GM23248 (cell line): ENCODE results near the gene SPAG9. TPM values are rescaled to one million over a fixed set of nuclear protein-coding genes. Genes with fewer than 3 reads are reported as not detected.

Experiments
- DNase-seq: peaks from one replicate; pipeline ENCODE4 v3.0.0-alpha.2; 2015
- H2AFZ ChIP-seq: fragments of 200-600 bp; sonication (generic); 2 replicates; pipeline ENCODE4 v1.6.1; 2016; ENCODE audit warnings: antibody characterized with exemption
- H3F3A ChIP-seq: fragments of 200-600 bp; sonication (generic); 2 replicates; pipeline ENCODE4 v1.6.1; 2016; ENCODE audit warnings: mild to moderate bottlenecking, antibody characterized with exemption, mixed run types; ENCODE audit not compliant: insufficient read depth
- H3K27ac ChIP-seq: fragments of 200-600 bp; sonication (generic); 2 replicates; pipeline ENCODE4 v1.5.1; 2016; ENCODE audit warnings: mild to moderate bottlenecking
- H3K27me3 ChIP-seq: fragments of 200-600 bp; sonication (generic); replicated peaks from 2 replicates; pipeline ENCODE4 v1.6.1; 2016; ENCODE audit warnings: mild to moderate bottlenecking; ENCODE audit not compliant: insufficient read depth
- H3K36me3 ChIP-seq: fragments of 200-600 bp; sonication (generic); 2 replicates; pipeline ENCODE4 v1.6.1; 2016; ENCODE audit warnings: low read depth, mild to moderate bottlenecking
- H3K4me1 ChIP-seq: fragments of 200-600 bp; sonication (generic); 2 replicates; pipeline ENCODE4 v1.6.1; 2016; ENCODE audit warnings: mild to moderate bottlenecking; ENCODE audit not compliant: insufficient read depth
- H3K4me2 ChIP-seq: fragments of 200-600 bp; sonication (generic); one replicate; pipeline ENCODE4 v1.6.1; 2016; ENCODE audit warnings: mild to moderate bottlenecking; ENCODE audit not compliant: unreplicated experiment
- H3K4me3 ChIP-seq: fragments of 200-600 bp; sonication (generic); 2 replicates; pipeline ENCODE4 v1.5.1; 2016; ENCODE audit warnings: mild to moderate bottlenecking
- H3K79me2 ChIP-seq: fragments of 200-600 bp; sonication (generic); 2 replicates; pipeline ENCODE4 v1.6.1; 2016; ENCODE audit warnings: mild to moderate bottlenecking; ENCODE audit not compliant: insufficient read depth
- H3K9ac ChIP-seq: fragments of 200-600 bp; sonication (generic); 2 replicates; pipeline ENCODE4 v1.6.1; 2016; ENCODE audit warnings: mild to moderate bottlenecking
- H3K9me2 ChIP-seq: fragments of 200-600 bp; sonication (generic); 2 replicates; pipeline ENCODE4 v1.6.1; 2016; ENCODE audit warnings: mixed run types, mild to moderate bottlenecking, moderate library complexity; ENCODE audit not compliant: insufficient read depth
- H3K9me3 ChIP-seq: fragments of 200-600 bp; sonication (generic); one replicate; pipeline ENCODE4 v1.6.1; 2017; ENCODE audit warnings: low read depth
- H4K20me1 ChIP-seq: fragments of 200-600 bp; sonication (generic); 2 replicates; pipeline ENCODE4 v1.6.0; 2016; ENCODE audit not compliant: insufficient read depth
- EZH2 ChIP-seq: fragments of 200-600 bp; sonication (generic); IDR thresholded peaks from 2 replicates; pipeline ENCODE4 v1.6.1; 2018; ENCODE audit warnings: antibody characterized with exemption, mild to moderate bottlenecking; ENCODE audit not compliant: insufficient read depth, poor library complexity, severe bottlenecking
- EZH2phosphoT487 ChIP-seq: fragments of 200-600 bp; sonication (generic); IDR thresholded peaks from 2 replicates; pipeline ENCODE4 v1.6.1; 2018; ENCODE audit warnings: antibody characterized with exemption, moderate library complexity, mild to moderate bottlenecking, low read depth; ENCODE audit not compliant: insufficient read depth
- WGBS, 2 experiments: methylation state at CpG; one replicate each; pipeline ENCODE4 v1.1.6; 2015 to 2017; ENCODE audit warnings: low lambda C conversion rate in 2 of 2, low coverage in 1 of 2; ENCODE audit errors: missing lambda C conversion rate in 2 of 2; 5-methylcytosine and 5-hydroxymethylcytosine counted together
- in situ Hi-C: fragments of 300-500 bp; cut with MboI; formaldehyde crosslinking; loops from 2 replicates; pipeline ENCODE4 v1.15.0; 2020
- polyA plus RNA-seq: library from polyadenylated mRNA; unstranded; fragments of >200 nt; fragmentation: Nextera tagmentation; extraction: Ambion mirVana; gene quantifications from 2 replicates; pipeline ENCODE4 v1.2.1, GENCODE V29; 2016
- total RNA-seq: library from RNA; depleted of rRNA; stranded (reverse); fragments of >200 nt; shearing (Covaris generic); gene quantifications from 2 replicates; pipeline ENCODE4 v1.2.3, GENCODE V29; 2014

Gene SPAG9
- total and polyA plus RNA-seq, 2 experiments from 2014 or later: 21.5 to 58.8 TPM

GRCh38 chr17:50993544-50993943 lies 127.1 kb downstream of the SPAG9 start:
- TF ChIP-seq EZH2 (no peak), EZH2phosphoT487 (no peak)
- H3K36me3 ChIP-seq: peaks cover 66% of the 10 kb centered on the region

GRCh38 chr17:50989149-50989548 lies 131.5 kb downstream of the SPAG9 start:
- no peak overlapping the region for H3K9ac ChIP-seq
- H3K4me1 ChIP-seq: peaks cover 11% of the 10 kb centered on the region
- no peaks in the 10 kb centered on the region for H3K79me2 ChIP-seq
- peaks cover 24% of the 10 kb centered on the region for H3F3A ChIP-seq
- in situ Hi-C loops: no loop called here
- no peaks in the 10 kb centered on the region for H4K20me1 ChIP-seq
- H3K9me2 ChIP-seq: no peaks in the 10 kb centered on the region
- H3K9me3 ChIP-seq: no peaks in the 10 kb centered on the region
- H3K36me3 ChIP-seq: peaks cover 58% of the 10 kb centered on the region
- H3K4me3 ChIP-seq: no peak overlapping the region
- no peaks in the 10 kb centered on the region for H3K27me3 ChIP-seq
- DNase-seq: no peak
- no peak overlapping the region for H2AFZ ChIP-seq
- H3K4me2 ChIP-seq: no peak overlapping the region
- TF ChIP-seq EZH2 (no peak), EZH2phosphoT487 (no peak)
- no peak overlapping the region for H3K27ac ChIP-seq
- WGBS, 2 experiments: 96 to 97% methylated on average over 3 of the region's 3 CpGs

More at GRCh38 chr17:50993544-50993943, 127.1 kb downstream of the SPAG9 start:
- 52 to 66% methylated on average over 2 of the region's 2 CpGs for WGBS, 2 experiments
- Histone ChIP-seq H3K9me2 (no peaks in the 10 kb centered on the region), H3K27me3 (no peaks in the 10 kb centered on the region), H3K9me3 (no peaks in the 10 kb centered on the region), H2AFZ (no peak overlapping the region), H4K20me1 (no peaks in the 10 kb centered on the region), H3F3A (0 out of 2 replicates have a peak, but pooled peaks cover 2% of the 10 kb centered on the region), H3K4me2 (no peak overlapping the region), H3K4me1 (no peaks in the 10 kb centered on the region), H3K9ac (no peak overlapping the region), H3K4me3 (no peak overlapping the region), H3K27ac (no peak overlapping the region), H3K79me2 (no peaks in the 10 kb centered on the region)
- no peak for DNase-seq
- in situ Hi-C loops: no loop called here

GRCh38 chr17:50988427-50988826 lies 132.2 kb downstream of the SPAG9 start:
- Histone ChIP-seq H3K9me2 (no peaks in the 10 kb centered on the region), H3K9ac (no peak overlapping the region), H3K4me1 (peaks cover 11% of the 10 kb centered on the region), H3K4me2 (no peak overlapping the region), H3K27me3 (no peaks in the 10 kb centered on the region), H4K20me1 (no peaks in the 10 kb centered on the region), H3K4me3 (no peak overlapping the region), H3K36me3 (peaks cover 58% of the 10 kb centered on the region), H2AFZ (no peak overlapping the region), H3K27ac (no peak overlapping the region), H3F3A (peaks cover 24% of the 10 kb centered on the region), H3K79me2 (no peaks in the 10 kb centered on the region), H3K9me3 (no peaks in the 10 kb centered on the region)
- DNase-seq: no peak
- WGBS, 2 experiments: 90 to 92% methylated on average over 5 of the region's 5 CpGs
- no peak for TF ChIP-seq EZH2
- no peak for TF ChIP-seq EZH2phosphoT487
- in situ Hi-C loops: no loop called here

- Histone ChIP-seq H3K27ac (peak overlapping the region; percentile 40), H3K9me3 (no peaks in the 10 kb centered on the region), H4K20me1 (no peaks in the 10 kb centered on the region), H3K79me2 (no peaks in the 10 kb centered on the region), H3F3A (peaks cover 24% of the 10 kb centered on the region), H3K36me3 (peaks cover 53% of the 10 kb centered on the region), H3K9ac (0 out of 2 replicates have a peak overlapping the region, but pooled peaks have one; percentile 19), H3K4me2 (peak overlapping the region; percentile 9), H3K4me3 (no peak overlapping the region), H3K4me1 (peaks cover 11% of the 10 kb centered on the region), H3K9me2 (no peaks in the 10 kb centered on the region), H2AFZ (no peak overlapping the region), H3K27me3 (no peaks in the 10 kb centered on the region)
- 43 to 51% methylated on average over 1 of the region's 1 CpG for WGBS, 2 experiments
- in situ Hi-C loops: no loop called here
- DNase-seq: peak; percentile 80
- no peak for TF ChIP-seq EZH2
- no peak for TF ChIP-seq EZH2phosphoT487
Observed at GRCh38 chr17:50986989-50987660, 133.5 kb downstream of the SPAG9 start.
